ELR (cell line): Measurements from ENCODE around the gene OR52E1.
"Not testable (repeated sequence)": the region's sequence is repeated elsewhere in the genome, so short reads cannot be mapped to it uniquely, and the experiment has no call there.

Experiments
- DNase-seq: peaks from one replicate; pipeline ENCODE4 v3.0.0-alpha.2; 2015; ENCODE audit warnings: low read depth

Gene OR52E1

DNA sequence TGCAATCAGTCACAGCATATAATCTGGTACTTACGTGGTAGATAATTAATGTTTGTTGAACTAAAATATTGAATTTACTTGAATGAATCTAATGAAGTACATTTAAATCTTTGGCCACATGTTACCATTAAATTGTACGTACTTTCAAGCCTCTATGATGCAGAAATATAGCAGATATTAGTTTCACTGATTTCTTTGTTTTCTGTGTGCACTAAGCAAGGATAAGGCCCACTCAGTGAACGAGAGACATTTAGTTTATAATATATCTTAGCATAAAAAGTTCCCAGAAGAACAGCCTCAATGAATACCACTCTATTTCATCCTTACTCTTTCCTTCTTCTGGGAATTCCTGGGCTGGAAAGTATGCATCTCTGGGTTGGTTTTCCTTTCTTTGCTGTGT, at the start of gene OR52E1:
OR52E1 (plus strand) TSS at position 301 of the 400 bp plus-strand sequence.
- no peak for DNase-seq

DNA sequence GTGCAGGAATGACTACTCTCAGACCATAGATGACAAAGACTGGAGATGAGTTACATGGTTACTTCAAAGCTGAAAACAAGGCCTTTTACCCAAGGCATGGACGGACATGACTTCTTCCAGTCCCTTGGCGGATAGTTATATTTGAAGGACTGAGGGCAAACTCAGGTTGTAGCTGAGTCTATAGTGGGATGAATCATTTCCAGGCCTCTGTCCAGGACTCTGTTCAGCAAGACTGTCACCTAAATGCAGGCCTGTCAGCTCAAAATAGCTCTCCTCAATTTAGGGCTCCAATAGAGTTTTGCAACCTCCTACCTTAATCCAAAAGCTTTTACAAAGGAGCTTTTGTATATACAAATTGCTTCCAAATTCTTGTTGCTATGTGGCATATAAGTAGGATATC, 47.4 kb upstream of the OR52E1 start:
- no peak for DNase-seq

DNA sequence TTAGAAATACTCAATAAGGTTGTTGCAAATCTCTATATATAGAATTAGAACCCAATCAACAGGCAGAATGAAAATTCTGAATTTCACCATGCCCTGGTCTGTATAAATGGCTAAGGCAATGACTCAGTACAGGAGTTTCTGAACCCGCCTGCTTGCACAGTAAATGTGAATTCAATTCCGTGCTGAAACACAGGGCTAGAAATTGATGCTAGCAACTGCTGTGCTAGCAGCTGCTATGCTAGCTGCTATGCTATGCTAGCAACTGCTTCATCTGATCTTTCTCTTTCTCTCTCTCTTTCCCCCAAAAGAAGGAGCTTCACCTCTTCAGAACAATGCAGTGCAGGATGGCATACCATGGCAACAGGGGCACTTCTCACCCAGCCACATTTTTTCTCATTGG, 32.7 kb upstream of the OR52E1 start:
- DNase-seq, result no peak

DNA sequence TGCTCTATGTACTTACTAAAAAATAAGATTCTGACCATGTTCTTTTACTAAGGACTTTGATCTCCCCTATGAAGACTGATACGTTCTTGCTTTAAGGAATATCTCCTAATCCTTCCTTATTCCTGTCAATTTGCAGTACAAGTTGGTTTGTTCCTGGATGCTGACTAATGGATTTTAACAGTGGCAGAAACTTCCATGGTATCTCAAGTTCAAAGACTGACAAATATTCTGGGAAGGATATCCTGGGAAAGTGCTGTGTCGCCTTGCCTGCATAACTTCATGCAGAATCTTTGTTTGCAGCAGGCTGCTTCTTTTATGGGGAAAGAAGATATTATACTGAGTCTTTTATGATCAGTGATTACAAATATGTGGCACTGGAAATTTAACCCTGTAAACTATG, 31.4 kb upstream of the OR52E1 start:
- no peak for DNase-seq

DNA sequence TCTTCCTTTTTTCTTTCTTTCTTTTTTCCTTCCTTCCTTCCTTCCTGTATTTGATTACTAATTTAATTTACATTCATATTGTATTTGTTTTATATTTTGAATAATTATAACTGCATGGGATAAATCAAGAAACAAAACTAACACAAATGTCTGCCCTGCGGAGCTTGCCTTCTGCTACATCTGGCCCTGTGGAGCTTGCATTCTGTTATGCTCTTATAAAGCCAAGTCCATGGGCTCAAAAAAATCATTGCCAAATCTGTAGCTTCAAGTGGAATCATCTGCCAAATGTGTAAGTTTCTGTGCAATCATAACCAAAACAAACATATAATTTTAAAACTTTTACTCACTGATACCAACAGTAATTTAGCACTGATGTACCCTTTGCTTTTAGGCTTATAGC, 31.0 kb upstream of the OR52E1 start:
- DNase-seq, result no peak

DNA sequence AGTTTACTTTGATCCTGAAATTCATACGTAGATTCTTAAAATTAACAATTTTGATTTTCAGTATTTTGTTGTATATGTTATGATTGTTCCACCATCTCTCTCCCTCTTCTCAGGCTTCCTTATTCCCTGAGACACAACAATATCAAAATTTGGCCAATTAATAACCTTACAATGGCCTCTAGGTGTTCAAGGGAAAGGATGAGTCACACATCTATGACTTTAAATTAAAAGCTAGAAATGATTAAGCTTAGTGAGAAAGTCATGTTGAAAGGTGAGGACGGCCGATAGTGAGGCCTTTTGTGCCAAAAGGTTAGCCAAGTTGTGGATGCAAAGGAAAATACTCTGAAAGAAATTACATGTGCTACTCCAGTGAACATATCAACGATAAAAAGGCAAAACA, 28.5 kb upstream of the OR52E1 start:
- DNase-seq, result no peak

DNA sequence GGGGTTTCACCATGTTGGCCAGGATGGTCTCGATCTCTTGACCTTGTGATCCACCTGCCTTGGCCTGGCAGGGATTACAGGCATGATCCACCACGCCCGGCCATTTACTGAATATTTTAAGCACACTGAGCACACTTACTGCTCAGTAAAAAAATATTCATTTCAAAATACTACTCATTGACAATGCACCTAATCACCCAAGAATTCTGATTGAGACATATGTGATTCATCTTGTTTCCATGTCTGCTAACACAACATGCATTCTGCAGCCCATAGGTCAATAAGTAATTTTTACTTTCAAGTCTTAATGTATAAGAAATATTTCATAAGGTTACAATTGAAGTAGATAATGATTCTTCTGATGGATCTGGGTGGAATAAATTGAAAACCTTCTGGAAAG, 27.3 kb upstream of the OR52E1 start:
- DNase-seq, result peak; percentile 15

DNA sequence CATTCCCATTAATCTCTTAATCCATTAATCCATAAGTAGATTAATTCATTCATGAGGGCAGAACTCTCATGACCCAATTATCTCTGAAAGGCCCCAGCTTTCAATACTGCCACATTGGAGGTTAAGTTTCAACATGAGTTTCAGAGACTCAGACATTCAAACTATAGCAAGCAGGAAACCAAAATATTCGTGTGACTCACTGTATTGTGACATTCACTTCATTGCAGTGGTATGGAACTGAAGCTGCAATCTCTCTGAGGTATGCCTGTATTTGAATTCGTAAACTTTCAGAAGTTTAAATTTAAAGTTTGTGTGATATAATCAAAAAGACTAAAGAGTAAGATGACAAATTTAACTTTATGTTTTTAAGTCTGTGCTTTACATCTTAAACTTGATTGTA, 26.0 kb upstream of the OR52E1 start:
- peak; percentile 37 for DNase-seq

DNA sequence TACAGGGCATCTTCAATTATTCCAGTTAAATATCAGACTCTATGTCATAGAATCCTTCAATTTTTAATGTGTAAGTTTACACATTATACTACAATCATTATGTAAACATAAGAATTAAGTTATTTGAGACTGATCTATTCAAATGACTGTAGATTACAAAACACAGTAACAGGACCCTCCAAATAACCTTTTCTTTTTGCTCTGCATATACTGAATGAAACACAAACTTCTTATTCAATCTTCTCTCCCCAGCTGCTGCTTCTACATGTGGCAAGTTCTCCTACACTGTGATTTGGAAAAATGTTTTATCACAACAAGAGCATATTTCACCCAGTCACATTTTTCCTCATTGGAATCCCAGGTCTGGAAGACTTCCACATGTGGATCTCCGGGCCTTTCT, 23.1 kb upstream of the OR52E1 start, which contains the start of gene OR52J3:
OR52J3 (plus strand) TSS at position 301 of the 400 bp plus-strand sequence; CDS start at position 301, 0 bp downstream.
- no peak for DNase-seq

DNA sequence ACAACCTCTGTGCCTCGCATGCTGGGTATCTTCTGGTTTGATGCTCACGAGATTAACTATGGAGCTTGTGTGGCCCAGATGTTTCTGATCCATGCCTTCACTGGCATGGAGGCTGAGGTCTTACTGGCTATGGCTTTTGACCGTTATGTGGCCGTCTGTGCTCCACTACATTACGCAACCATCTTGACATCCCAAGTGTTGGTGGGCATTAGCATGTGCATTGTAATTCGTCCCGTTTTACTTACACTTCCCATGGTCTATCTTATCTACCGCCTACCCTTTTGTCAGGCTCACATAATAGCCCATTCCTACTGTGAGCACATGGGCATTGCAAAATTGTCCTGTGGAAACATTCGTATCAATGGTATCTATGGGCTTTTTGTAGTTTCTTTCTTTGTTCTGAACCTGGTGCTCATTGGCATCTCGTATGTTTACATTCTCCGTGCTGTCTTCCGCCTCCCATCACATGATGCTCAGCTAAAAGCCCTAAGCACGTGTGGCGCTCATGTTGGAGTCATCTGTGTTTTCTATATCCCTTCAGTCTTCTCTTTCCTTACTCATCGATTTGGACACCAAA, 22.5 kb upstream of the OR52E1 start:
- DNase-seq, result no peak

DNA sequence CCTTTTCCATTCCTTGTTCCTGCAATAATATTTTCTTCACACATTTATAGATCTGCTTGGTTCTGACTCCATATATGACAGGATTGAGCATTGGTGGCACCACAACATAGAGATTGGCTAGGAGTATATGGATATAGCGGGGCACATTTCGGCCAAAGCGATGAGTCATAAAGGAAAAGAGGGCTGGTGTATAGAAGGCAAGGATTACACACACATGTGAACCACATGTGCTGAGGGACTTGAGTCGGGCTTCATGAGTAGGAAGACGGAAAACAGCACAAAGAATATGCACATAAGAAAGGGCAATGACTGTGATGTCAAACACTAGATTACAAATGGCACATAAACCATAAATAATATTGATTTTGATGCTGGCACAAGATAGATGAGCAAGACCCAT, 10.7 kb upstream of the OR52E1 start:
- DNase-seq, result not testable (repeated sequence)

DNA sequence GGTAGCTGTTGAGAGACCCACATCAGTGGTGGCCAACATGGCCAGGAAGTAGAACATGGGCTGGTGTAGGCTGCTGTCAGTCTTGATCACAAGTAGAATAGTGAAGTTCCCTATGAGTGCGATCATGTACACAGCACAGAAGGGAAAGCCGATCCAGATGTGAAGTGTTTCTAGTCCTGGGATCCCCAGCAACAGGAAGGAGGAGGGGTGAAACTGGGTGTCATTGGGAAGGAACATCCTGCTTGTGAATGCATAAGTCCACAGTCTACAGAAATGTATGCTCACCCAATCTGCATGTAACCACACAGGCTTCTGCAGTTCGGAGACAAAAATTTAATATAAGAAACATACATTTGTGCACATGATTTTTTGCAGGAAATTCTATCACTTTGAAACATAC, 10.0 kb upstream of the OR52E1 start, which contains the start of gene OR52E2:
OR52E2 (minus strand) TSS at position 237 of the 400 bp plus-strand sequence; CDS start at position 237, 0 bp downstream.
- DNase-seq, result no peak

DNA sequence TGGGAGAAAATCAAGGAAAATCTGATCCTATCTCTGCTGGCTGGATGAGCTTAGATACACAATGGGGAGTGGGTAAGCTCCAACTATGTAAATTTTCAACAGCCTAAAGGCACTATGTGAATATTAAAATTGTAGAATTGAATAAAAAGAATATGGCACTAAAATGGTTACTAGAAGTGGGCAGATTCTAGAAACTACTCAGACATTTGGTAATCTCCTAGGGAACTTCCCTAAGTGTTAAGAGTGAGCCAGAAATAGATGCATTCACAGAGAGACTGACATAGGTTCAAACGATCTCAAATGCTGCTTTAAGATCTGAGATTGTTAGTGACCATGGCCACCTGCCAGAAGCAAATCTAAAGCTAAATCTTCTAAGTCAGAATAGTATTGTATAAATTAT, 4.3 kb upstream of the OR52E1 start:
- no peak for DNase-seq

DNA sequence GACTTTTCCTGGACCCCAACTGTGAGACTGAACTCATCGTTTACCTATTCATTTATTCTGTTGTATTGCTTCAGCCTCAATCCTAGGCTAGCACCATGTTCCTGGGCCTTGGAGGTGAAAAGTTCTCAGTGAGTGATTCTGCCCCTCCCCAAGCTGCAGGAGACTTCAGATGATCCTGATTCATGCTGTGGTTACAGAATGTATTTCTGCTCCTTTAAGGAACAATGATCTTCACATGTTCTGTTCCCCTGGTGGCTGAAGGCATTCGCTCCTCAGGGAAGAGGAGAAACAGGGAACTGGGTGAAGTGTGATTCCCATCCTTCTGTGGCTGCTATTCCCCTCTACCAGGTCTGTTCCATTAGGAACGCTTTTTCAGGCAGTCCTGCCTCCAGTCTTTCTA, 2.4 kb downstream of the OR52E1 start:
- DNase-seq, result no peak

DNA sequence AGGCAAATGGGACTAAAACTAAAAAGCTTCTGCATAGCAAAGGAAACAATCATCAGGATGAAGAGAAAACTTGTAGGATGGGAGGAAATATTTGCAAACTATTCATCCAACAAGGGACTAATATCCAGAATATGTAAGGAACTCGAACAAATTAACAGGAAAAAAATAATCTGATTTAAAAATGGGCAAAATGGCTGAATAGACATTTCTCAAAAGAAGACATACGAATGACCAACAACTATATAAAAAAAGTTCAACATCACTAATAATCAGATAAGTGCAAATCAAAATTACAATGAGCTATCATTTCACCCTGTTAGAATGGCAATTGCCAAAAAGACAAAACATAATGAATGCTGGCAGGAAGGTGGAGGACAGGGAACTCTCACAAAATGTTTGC, 12.0 kb downstream of the OR52E1 start:
- DNase-seq, result no peak

DNA sequence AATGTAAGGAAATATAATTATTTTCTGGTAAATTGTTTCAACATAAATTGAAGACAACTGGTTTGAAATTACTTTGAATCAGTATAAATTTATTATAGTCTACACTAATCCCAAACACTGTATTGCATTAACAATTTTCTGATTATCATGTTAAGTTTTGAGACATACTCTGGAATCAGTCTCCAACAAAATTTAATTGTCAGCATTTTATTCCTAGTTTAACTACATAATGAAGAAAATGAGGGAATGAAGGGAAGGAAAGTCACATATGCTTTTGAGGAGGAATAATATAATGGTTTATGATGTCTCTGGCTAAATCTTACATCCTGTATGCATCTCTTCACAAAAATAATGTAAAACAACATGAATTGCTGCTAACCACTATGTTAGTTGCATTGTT, 14.2 kb downstream of the OR52E1 start:
- DNase-seq, result no peak

DNA sequence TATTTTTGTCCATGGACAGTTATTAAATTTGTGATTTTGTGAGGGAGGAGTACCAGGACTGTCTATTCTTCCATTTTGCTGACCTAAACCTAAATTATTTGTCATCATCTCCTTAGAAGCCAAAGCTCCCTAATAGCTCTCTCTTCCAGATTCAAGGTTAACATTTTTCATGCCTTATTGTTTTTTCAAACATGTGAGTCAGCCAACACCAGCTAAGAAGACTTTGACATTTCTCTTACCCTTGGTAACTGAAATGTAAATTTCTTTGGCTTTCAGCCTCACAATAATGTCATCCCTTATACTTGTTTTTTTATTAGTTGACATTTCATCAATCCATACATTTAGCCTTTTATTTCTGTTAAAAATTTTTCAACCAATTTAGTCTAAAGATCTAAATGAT, 19.2 kb downstream of the OR52E1 start:
- no peak for DNase-seq

DNA sequence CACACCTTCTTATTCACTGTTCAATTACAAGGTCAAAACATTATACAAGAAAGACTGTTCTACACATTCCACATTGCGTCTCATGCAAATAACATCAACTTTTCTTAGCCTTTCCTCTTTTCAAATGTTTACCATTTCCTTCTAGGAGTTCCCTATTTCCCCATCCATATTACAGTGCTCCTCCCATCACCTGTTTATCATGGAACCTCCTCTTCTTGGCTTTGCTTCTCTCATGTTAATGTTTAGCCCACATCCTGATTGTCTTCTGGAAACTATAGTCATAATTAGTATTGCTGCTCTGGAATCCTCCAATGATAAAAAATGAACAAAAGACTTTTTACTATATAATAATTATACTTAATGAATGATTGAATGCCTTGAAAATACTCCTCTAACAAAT, 21.3 kb downstream of the OR52E1 start:
- no peak for DNase-seq

DNA sequence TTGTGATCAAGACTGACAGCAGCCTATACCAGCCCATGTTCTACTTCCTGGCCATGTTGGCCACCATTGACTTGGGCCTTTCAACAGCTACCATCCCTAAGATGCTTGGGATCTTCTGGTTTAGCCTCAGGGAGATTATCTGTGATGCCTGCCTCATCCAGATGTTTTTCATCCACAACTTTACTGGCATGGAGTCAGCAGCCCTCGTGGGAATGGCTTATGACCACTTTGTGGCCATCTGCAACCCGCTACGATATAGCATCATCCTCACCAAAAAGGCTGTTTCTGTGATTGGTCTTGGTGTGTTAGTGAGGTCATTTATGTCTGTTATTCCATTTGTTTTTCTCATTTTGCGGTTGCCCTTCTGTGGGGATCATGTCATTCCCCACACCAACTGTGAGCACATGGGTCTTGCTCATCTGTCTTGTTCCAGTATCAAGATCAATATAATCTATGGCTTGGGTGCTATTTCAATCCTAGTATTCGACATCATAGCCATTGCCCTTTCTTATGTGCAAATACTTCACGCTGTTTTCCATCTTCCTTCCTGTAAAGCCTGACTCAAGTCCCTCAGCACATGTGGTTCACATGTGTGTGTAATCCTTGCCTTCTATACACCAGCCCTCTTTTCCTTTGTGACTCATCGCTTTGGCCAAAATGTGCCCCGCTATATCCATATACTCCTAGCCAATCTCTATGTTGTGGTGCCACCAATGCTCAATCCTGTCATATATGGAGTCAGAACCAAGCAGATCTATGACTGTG, 23.6 kb downstream of the OR52E1 start:
- DNase-seq, result peak; percentile 23

DNA sequence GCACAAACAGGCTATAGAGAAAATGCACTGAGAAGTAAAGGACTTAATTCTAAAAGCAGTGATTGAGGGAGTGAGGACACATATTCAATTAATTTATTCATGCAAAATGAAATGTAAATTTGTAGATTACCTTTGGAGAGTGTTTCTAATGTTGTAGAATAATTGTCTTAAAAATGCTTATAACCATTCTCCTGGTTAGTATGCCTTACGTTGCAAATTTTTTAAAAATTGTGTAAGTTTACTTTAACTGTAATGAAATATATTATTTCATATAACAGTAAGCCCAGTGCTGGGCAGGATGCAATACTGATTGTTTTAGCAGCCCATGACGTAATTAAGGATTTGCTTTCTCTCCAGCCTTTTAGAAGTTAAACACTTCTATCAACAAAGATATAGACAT, 26.6 kb downstream of the OR52E1 start:
- DNase-seq, result no peak

DNA sequence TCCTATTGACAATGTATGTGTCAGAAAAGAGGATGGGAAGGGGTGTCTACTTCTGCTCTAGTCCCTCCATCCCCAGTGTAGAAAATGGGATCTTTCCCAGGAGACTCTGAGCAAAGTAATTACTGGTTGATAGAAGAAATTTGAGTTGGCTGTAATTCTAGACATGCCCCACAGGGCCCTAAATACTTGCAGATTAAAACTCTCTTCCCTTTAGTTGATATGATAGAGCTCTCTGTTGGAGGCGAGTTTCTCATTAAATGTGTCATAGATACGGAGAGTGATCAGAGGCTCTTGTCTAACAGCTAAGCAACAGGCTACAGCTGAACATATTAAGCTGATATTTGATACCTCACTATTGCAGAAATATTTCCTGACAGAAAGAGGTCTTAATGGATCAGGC, 32.9 kb downstream of the OR52E1 start:
- DNase-seq, result no peak

DNA sequence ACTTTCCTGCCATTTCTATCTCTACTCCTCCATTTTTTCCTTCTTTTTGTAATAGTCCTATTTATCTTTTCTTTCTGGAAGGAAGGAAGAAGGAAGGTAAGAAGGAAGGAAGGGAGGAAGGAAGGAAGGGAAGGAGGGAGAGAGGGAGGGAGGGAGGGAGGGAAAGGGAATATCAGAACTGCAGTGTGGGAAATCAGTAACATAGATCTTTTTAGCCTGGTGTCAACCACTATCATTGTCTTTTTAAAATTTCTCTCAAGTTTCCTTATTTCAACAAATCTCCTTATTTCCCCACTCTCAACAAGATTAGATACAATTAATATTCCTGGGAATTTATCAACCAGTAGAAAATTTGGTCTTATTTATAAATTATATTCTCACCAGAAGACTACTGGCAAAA, 33.7 kb downstream of the OR52E1 start:
- DNase-seq, result no peak

DNA sequence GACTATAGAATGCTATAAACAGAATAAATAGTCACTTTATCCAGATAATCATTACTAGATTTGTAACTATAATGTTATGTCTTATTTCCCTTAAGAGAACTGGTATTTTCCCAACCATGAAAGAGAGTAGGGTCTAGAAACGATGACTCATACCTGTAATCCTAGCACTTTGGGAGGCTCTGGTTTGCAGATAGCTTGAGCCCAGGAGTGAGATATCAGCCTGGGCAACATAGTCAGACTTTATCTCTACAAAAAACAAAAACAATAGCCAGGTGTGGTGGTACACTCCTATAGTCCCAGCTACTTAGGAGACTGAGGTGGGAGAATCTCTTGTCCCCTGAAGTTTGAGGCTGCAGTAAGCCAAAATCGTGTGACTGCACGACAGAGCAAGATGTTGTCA, 37.9 kb downstream of the OR52E1 start:
- no peak for DNase-seq

DNA sequence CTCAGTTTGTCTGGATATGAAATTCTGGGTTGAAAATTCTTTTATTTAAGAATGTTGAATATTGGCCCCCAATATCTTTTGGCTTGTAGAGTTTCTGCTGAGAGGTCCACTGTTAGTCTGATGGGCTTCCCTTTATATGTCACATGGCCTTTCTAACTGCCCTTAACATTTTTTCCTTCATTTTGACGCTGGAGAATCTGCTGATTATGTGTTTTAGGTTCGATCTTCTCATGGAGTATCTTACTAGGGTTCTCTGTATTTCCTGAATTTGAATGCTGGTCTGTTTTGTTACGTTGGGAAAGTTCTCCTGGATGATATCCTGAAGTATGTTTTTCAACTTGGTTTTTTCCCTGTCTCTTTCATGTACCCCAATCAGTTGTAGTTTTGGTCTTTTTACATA, 46.0 kb downstream of the OR52E1 start:
- DNase-seq, result no peak
